ENCODE data around the gene RNF133.

GRCh38 chr7:122736183-122736582, 37.3 kb upstream of the RNF133 start:
- TF ChIP-seq, protein P1, sequence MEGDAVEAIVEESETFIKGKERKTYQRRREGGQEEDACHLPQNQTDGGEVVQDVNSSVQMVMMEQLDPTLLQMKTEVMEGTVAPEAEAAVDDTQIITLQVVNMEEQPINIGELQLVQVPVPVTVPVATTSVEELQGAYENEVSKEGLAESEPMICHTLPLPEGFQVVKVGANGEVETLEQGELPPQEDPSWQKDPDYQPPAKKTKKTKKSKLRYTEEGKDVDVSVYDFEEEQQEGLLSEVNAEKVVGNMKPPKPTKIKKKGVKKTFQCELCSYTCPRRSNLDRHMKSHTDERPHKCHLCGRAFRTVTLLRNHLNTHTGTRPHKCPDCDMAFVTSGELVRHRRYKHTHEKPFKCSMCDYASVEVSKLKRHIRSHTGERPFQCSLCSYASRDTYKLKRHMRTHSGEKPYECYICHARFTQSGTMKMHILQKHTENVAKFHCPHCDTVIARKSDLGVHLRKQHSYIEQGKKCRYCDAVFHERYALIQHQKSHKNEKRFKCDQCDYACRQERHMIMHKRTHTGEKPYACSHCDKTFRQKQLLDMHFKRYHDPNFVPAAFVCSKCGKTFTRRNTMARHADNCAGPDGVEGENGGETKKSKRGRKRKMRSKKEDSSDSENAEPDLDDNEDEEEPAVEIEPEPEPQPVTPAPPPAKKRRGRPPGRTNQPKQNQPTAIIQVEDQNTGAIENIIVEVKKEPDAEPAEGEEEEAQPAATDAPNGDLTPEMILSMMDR (IDR thresholded peaks at IDR 0.05), result no peak
- no peak for TF ChIP-seq EP300 (IDR thresholded peaks at IDR 0.05)
- no peak for TF ChIP-seq POLR2A (IDR thresholded peaks at IDR 0.05)

Measured in tibial nerve (tissue), 4 donors.